ENCODE results near the gene HDAC4. TPM values are rescaled to one million over a fixed set of nuclear protein-coding genes. Genes with fewer than 3 reads are reported as not detected.
A peak's percentile ranks its signal among the peaks of the same experiment; 100 is the strongest.

The HDAC4 gene
- total RNA-seq, 1 experiment from 2014 or later, result 5.5 TPM

GRCh38 chr2:239171643-239172042, 229.2 kb downstream of the HDAC4 start:
- DNase-seq (ENCODE audit: low read depth), result no peak

GRCh38 chr2:239169311-239170048, 231.3 kb downstream of the HDAC4 start:
- no peak for DNase-seq (ENCODE audit: low read depth)

GRCh38 chr2:239168575-239168974, 232.2 kb downstream of the HDAC4 start:
- DNase-seq (ENCODE audit: low read depth), result no peak

GRCh38 chr2:239167766-239168444, 232.9 kb downstream of the HDAC4 start:
- DNase-seq (ENCODE audit: low read depth), result no peak

GRCh38 chr2:239167011-239167673, 233.7 kb downstream of the HDAC4 start:
- no peak for DNase-seq (ENCODE audit: low read depth)

- no peak for DNase-seq (ENCODE audit: low read depth)
Observed at GRCh38 chr2:239166201-239166834, 234.5 kb downstream of the HDAC4 start.

GRCh38 chr2:239165206-239165831, 235.5 kb downstream of the HDAC4 start:
- DNase-seq (ENCODE audit: low read depth), result no peak

- DNase-seq (ENCODE audit: low read depth), result no peak
Observed at GRCh38 chr2:239164335-239164871, 236.4 kb downstream of the HDAC4 start.

- DNase-seq (ENCODE audit: low read depth), result no peak
Observed at GRCh38 chr2:239163688-239164334, 237.0 kb downstream of the HDAC4 start.

- DNase-seq (ENCODE audit: low read depth), result no peak
Observed at GRCh38 chr2:239162976-239163687, 237.7 kb downstream of the HDAC4 start.

GRCh38 chr2:239162141-239162821, 238.5 kb downstream of the HDAC4 start:
- no peak for DNase-seq (ENCODE audit: low read depth)

GRCh38 chr2:239161711-239162140, 239.1 kb downstream of the HDAC4 start:
- no peak for DNase-seq (ENCODE audit: low read depth)

GRCh38 chr2:239160226-239161143, 240.3 kb downstream of the HDAC4 start:
- no peak for DNase-seq (ENCODE audit: low read depth)

GRCh38 chr2:239159476-239159911, 241.3 kb downstream of the HDAC4 start:
- no peak for DNase-seq (ENCODE audit: low read depth)

GRCh38 chr2:239158641-239159475, 242.0 kb downstream of the HDAC4 start:
- no peak for DNase-seq (ENCODE audit: low read depth)

- DNase-seq (ENCODE audit: low read depth), result peak; percentile 71
Observed at GRCh38 chr2:239157771-239158170, 243.0 kb downstream of the HDAC4 start.

GRCh38 chr2:239157269-239157668, 243.6 kb downstream of the HDAC4 start:
- no peak for DNase-seq (ENCODE audit: low read depth)

Data from Daoy (cell line).